Measurements from ENCODE around the gene THOC6. TPM values are rescaled to one million over a fixed set of nuclear protein-coding genes. Genes with fewer than 3 reads are reported as not detected.

THOC6 gene
- total RNA-seq, 1 donor from 2014 or later, result 40.1 TPM

DNA sequence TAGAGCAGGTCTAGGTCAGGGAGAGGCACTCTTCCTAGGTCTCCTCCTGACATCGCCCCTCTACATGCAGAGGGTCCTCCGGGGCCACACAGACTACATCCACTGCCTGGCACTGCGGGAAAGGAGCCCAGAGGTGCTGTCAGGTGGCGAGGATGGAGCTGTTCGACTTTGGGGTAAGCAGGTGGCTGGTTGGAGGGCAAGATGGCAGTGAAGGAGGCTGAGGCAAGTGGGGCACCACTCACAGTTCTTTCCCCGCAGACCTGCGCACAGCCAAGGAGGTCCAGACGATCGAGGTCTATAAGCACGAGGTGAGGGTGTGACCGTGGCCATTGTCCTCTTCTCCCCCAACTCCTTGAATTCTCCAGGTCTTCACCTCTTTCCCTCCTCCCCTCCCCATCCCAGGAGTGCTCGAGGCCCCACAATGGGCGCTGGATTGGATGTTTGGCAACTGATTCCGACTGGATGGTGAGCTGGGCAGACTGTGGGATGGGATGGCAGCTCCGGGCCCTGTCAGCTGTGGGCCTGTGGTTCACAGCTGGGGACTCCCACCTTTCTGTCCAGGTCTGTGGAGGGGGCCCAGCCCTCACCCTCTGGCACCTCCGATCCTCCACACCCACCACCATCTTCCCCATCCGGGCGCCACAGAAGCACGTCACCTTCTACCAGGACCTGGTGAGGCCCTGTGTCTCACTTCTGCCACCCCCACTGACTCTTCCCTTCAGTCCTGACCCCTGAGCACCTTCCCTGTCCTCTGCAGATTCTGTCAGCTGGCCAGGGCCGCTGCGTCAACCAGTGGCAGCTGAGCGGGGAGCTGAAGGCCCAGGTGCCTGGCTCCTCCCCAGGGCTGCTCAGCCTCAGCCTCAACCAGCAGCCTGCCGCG, 3.0 kb downstream of the THOC6 start:
- H3K4me1 Mint-ChIP-seq (ENCODE audit: unreplicated experiment), result peaks cover 30% of the 10 kb centered on the region
- TF ChIP-seq, protein P1, sequence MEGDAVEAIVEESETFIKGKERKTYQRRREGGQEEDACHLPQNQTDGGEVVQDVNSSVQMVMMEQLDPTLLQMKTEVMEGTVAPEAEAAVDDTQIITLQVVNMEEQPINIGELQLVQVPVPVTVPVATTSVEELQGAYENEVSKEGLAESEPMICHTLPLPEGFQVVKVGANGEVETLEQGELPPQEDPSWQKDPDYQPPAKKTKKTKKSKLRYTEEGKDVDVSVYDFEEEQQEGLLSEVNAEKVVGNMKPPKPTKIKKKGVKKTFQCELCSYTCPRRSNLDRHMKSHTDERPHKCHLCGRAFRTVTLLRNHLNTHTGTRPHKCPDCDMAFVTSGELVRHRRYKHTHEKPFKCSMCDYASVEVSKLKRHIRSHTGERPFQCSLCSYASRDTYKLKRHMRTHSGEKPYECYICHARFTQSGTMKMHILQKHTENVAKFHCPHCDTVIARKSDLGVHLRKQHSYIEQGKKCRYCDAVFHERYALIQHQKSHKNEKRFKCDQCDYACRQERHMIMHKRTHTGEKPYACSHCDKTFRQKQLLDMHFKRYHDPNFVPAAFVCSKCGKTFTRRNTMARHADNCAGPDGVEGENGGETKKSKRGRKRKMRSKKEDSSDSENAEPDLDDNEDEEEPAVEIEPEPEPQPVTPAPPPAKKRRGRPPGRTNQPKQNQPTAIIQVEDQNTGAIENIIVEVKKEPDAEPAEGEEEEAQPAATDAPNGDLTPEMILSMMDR (conservative IDR thresholded peaks at IDR 0.05), result no peak
- DNase-seq (ENCODE audit: extremely low spot score, unreplicated experiment), result no peak
- H3K27ac Mint-ChIP-seq, result peak overlapping the region; percentile 8
- peaks cover 9% of the 10 kb centered on the region for H3K36me3 Mint-ChIP-seq
- H3K9me3 Mint-ChIP-seq, result no peaks in the 10 kb centered on the region
- H3K4me3 Mint-ChIP-seq, result no peak overlapping the region
- H3K27me3 Mint-ChIP-seq, result peaks cover 12% of the 10 kb centered on the region

DNA sequence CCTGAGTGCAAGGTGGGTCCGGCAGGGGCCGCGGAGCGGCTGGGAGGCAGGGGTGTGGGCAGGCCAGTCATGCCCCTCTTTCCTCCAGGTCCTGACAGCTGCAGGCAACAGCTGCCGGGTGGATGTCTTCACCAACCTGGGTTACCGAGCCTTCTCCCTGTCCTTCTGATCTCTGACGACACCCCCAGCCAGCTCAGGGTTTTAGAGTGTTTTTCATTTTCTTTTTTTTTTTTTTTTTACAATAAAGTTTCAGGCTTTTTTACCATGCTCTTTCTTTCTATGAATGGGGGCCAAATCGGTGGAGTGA, 3.6 kb downstream of the THOC6 start:
- TF ChIP-seq, protein P1 (conservative IDR thresholded peaks at IDR 0.05), result no peak
- Mint-ChIP-seq H3K27me3 (peaks cover 15% of the 10 kb centered on the region), H3K4me3 (no peak overlapping the region), H3K36me3 (peaks cover 9% of the 10 kb centered on the region), H3K4me1 (ENCODE audit: unreplicated experiment) (peaks cover 27% of the 10 kb centered on the region), H3K27ac (peak overlapping the region; percentile 21), H3K9me3 (no peaks in the 10 kb centered on the region)
- no peak for DNase-seq (ENCODE audit: extremely low spot score, unreplicated experiment)

DNA sequence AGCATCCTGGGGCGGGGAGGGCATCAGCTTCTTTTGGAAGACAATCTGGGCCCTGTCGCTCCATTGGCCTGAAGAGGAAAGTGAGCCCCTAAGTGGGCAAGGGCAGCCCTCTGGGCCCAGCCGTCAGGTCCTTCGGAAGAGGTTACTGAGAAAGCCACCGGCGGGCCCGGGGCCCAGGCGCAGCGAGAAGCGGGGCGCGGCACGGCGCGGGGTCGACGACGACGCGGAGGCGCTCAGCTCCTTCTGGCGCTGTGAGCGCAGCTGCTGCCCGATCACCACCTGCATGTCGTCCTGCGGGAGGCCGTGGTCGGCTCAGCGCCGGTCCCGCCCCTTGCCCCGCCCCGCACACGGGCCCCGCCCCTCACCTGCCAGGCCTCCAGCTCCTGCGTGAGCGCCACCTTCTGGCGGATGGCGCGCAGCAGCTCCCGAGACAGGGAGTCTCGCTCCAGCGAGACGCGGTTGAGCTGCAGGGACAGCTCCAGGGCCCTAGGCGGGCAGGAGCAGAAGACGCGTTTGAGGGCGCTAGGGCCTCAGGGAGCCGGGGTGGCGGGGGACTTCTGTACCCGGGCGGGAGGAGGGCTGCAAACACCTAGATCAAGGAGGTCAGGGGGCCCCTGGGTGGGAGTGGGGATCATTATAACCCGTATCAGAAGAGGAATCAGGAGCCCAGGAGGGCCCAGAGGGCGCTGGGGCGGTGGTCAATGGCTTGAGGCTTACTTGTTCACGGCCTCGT, 4.3 kb downstream of the THOC6 start:
- DNase-seq (ENCODE audit: extremely low spot score, unreplicated experiment), result peak; percentile 94
- Mint-ChIP-seq H3K4me1 (ENCODE audit: unreplicated experiment) (peaks cover 24% of the 10 kb centered on the region), H3K36me3 (peaks cover 9% of the 10 kb centered on the region), H3K27me3 (peaks cover 22% of the 10 kb centered on the region), H3K4me3 (no peak overlapping the region), H3K9me3 (no peaks in the 10 kb centered on the region), H3K27ac (peak overlapping the region; percentile 21)
- TF ChIP-seq, protein P1 (conservative IDR thresholded peaks at IDR 0.05), result peak; percentile 92

DNA sequence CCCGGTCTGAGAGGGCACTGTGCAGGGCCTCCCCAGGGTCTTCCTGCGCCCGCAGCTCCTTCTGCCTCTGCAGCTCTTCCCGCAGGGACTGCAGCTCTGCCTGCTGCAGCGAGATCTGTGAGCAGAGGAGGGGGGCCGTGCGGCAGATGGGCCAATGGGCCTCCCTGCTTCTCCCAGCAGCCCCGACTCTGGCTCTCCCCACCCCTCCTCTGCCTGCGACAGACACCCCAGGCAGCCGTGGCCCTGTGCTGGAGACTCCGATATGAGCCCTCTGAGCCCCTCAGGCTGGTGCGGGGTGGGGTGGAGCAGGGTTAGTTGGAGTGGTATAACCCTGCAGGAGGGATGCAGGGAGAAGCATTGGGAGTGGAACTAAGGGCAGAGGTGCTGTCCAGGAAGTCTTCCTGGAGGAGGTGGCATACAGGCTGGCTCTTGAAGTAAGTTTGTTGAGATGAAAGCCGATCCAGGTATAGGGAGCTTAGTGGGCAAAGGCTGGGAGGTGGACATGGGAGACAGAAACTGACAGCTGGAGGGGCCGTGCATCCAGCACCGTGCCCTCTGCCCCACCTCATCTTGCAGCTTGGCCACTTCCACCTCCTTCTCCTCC, 5.0 kb downstream of the THOC6 start:
- Mint-ChIP-seq H3K36me3 (peaks cover 9% of the 10 kb centered on the region), H3K4me1 (ENCODE audit: unreplicated experiment) (peaks cover 18% of the 10 kb centered on the region), H3K27ac (peak overlapping the region; percentile 23), H3K4me3 (no peak overlapping the region), H3K27me3 (peaks cover 28% of the 10 kb centered on the region), H3K9me3 (no peaks in the 10 kb centered on the region)
- no peak for DNase-seq (ENCODE audit: extremely low spot score, unreplicated experiment)
- TF ChIP-seq, protein P1 (conservative IDR thresholded peaks at IDR 0.05), result no peak

DNA sequence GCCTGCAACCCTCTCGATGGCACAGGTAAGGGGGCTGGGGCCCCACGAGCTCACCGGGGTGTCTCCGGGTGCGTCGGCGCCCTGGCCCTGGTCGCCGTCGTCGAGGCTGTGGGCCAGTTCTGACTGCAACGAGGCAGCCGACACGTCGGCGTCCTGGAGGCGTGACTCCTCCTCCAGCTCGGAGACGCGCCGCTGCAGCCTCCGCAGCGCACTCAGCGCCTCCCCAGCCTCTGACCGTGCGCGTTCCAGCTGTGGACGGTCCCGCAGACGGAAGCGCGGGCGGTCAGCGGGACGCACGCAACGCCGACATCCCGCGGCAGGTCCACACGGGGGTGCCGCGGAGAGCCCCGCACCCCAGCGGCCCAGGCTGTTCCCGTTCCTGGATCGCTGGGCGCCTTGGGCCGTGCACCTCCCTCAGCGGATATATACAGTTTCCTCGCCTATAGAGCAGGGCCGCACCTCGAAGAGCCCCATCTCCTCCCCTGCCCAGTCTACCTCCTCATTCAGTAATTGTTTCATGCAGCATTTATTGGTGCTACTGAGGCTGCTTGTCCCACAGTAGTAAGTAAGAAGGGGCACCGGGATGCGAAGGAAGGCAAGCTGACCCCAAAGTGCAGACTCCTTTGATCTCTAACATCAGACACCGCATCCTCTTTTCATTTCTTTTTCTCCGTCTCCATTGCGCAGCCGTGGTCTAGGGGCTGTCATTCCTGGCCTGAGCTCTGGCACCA, 5.8 kb downstream of the THOC6 start:
- Mint-ChIP-seq H3K27ac (peak overlapping the region; percentile 76), H3K36me3 (peaks cover 4% of the 10 kb centered on the region), H3K27me3 (peaks cover 32% of the 10 kb centered on the region), H3K9me3 (no peaks in the 10 kb centered on the region), H3K4me3 (peak overlapping the region; percentile 49), H3K4me1 (ENCODE audit: unreplicated experiment) (peaks cover 12% of the 10 kb centered on the region)
- TF ChIP-seq, protein P1 (conservative IDR thresholded peaks at IDR 0.05), result no peak
- no peak for DNase-seq (ENCODE audit: extremely low spot score, unreplicated experiment)

Measured in type B pancreatic cell (in vitro differentiated cells).